Activated CD8-positive, alpha-beta memory T cell treated with anti-CD3 and anti-CD28 coated beads for 24 hours (primary cell): ENCODE results near the gene UPF1.
A peak's percentile ranks its signal among the peaks of the same experiment; 100 is the strongest.

ENCODE experiments used
- DNase-seq: peaks from one replicate; pipeline ENCODE4 v3.0.0-alpha.2; 2020

Gene UPF1

GRCh38 chr19:18859676-18860301 lies 28.0 kb downstream of the UPF1 start:
- no peak for DNase-seq

- no peak for DNase-seq
These were observed 28.5 kb downstream of the UPF1 start for GRCh38 chr19:18860302-18860700.

GRCh38 chr19:18860725-18861124 lies 29.0 kb downstream of the UPF1 start:
- no peak for DNase-seq

- no peak for DNase-seq
These were observed 29.5 kb downstream of the UPF1 start for GRCh38 chr19:18861235-18861634.

- no peak for DNase-seq
These were observed 30.2 kb downstream of the UPF1 start for GRCh38 chr19:18861917-18862316.

- no peak for DNase-seq
These were observed 31.4 kb downstream of the UPF1 start for GRCh38 chr19:18862976-18863842.

- DNase-seq = no peak
These were observed 32.1 kb downstream of the UPF1 start for GRCh38 chr19:18863843-18864362.

- DNase-seq = no peak
These were observed 33.6 kb downstream of the UPF1 start for GRCh38 chr19:18865106-18865972.

- DNase-seq = peak; percentile 84
These were observed 34.4 kb downstream of the UPF1 start for GRCh38 chr19:18865973-18866799.

- DNase-seq = no peak
These were observed 35.0 kb downstream of the UPF1 start for GRCh38 chr19:18866800-18867123.

GRCh38 chr19:18867199-18867598 lies 35.4 kb downstream of the UPF1 start:
- DNase-seq = no peak

GRCh38 chr19:18867751-18868150 lies 36.0 kb downstream of the UPF1 start:
- DNase-seq = no peak

GRCh38 chr19:18868380-18869022 lies 36.7 kb downstream of the UPF1 start:
- DNase-seq = no peak

GRCh38 chr19:18869023-18869618 lies 37.4 kb downstream of the UPF1 start:
- DNase-seq = no peak

- no peak for DNase-seq
These were observed 38.2 kb downstream of the UPF1 start for GRCh38 chr19:18869781-18870530.

GRCh38 chr19:18870531-18871172 lies 38.9 kb downstream of the UPF1 start:
- DNase-seq = no peak

- DNase-seq = no peak
These were observed 39.8 kb downstream of the UPF1 start for GRCh38 chr19:18871543-18871942.

GRCh38 chr19:18875726-18876125 lies 44.0 kb downstream of the UPF1 start:
- DNase-seq = no peak

GRCh38 chr19:18876865-18877264 lies 45.1 kb downstream of the UPF1 start:
- DNase-seq = no peak
